ENCODE data around the gene RGS9BP.
"Not testable (repeated sequence)": the region's sequence is repeated elsewhere in the genome, so short reads cannot be mapped to it uniquely, and the experiment has no call there.

Gene RGS9BP

GRCh38 chr19:32675720-32676185 lies at the start of gene RGS9BP:
RGS9BP (plus strand) TSS chr19:32675848; CDS start chr19:32676264, 416 bp downstream.
- DNase-seq: peak; percentile 84

- no peak for DNase-seq
Measured at GRCh38 chr19:32626969-32627368, 48.7 kb upstream of the RGS9BP start.

- no peak for DNase-seq
Measured at GRCh38 chr19:32627714-32628270, 47.9 kb upstream of the RGS9BP start.

GRCh38 chr19:32630338-32630737 lies 45.3 kb upstream of the RGS9BP start:
- DNase-seq: no peak

GRCh38 chr19:32631381-32631780 lies 44.3 kb upstream of the RGS9BP start:
- DNase-seq: no peak

- no peak for DNase-seq
Measured at GRCh38 chr19:32637480-32637879, 38.2 kb upstream of the RGS9BP start.

GRCh38 chr19:32638625-32639024 lies 37.0 kb upstream of the RGS9BP start:
- no peak for DNase-seq

- DNase-seq: no peak
Measured at GRCh38 chr19:32642771-32643170, 32.9 kb upstream of the RGS9BP start.

- DNase-seq: no peak
Measured at GRCh38 chr19:32646556-32646955, 29.1 kb upstream of the RGS9BP start.

GRCh38 chr19:32647361-32647760 lies 28.3 kb upstream of the RGS9BP start:
- no peak for DNase-seq

- DNase-seq: no peak
Measured at GRCh38 chr19:32649751-32650150, 25.9 kb upstream of the RGS9BP start.

- DNase-seq: no peak
Measured at GRCh38 chr19:32650671-32651070, 25.0 kb upstream of the RGS9BP start.

GRCh38 chr19:32651729-32652140 lies 23.9 kb upstream of the RGS9BP start:
- no peak for DNase-seq

- DNase-seq: not testable (repeated sequence)
Measured at GRCh38 chr19:32652331-32652730, 23.3 kb upstream of the RGS9BP start.

- no peak for DNase-seq
Measured at GRCh38 chr19:32652894-32653598, 22.6 kb upstream of the RGS9BP start.

GRCh38 chr19:32653599-32653915 lies 22.1 kb upstream of the RGS9BP start:
- no peak for DNase-seq

- not testable (repeated sequence) for DNase-seq
Measured at GRCh38 chr19:32656379-32656778, 19.3 kb upstream of the RGS9BP start.

- DNase-seq: no peak
Measured at GRCh38 chr19:32658075-32658474, 17.6 kb upstream of the RGS9BP start.

- DNase-seq: no peak
Measured at GRCh38 chr19:32658527-32658926, 17.1 kb upstream of the RGS9BP start.

GRCh38 chr19:32661318-32661717 lies 14.3 kb upstream of the RGS9BP start:
- no peak for DNase-seq

GRCh38 chr19:32662186-32662585 lies 13.5 kb upstream of the RGS9BP start:
- DNase-seq: peak; percentile 82

GRCh38 chr19:32666084-32666483 lies 9.6 kb upstream of the RGS9BP start:
- DNase-seq: no peak

GRCh38 chr19:32669310-32669709 lies 6.3 kb upstream of the RGS9BP start:
- DNase-seq: no peak

- peak; percentile 99 for DNase-seq
Measured at GRCh38 chr19:32671883-32672593, 3.6 kb upstream of the RGS9BP start.
